Activated naive CD4-positive, alpha-beta T cell treated with Interleukin-2 at 50 U/mL for 16 hours (primary cell): ENCODE data around the gene ACADL.

Source experiments
- DNase-seq: peaks from one replicate; pipeline ENCODE4 v3.0.0-alpha.2; 2020

Gene ACADL

GRCh38 chr2:210224941-210225672 lies at the start of gene ACADL:
Gene ACADL (minus strand): TSS chr2:210225447. CDS start chr2:210225263, 184 bp downstream.
- DNase-seq, result no peak

GRCh38 chr2:210271300-210271699 lies 46.1 kb upstream of the ACADL start:
- DNase-seq, result no peak

- no peak for DNase-seq
Measured at GRCh38 chr2:210269148-210269547, 43.9 kb upstream of the ACADL start.

- no peak for DNase-seq
Measured at GRCh38 chr2:210268281-210268680, 43.0 kb upstream of the ACADL start.

GRCh38 chr2:210267698-210268097 lies 42.5 kb upstream of the ACADL start:
- DNase-seq, result no peak

GRCh38 chr2:210264282-210264681 lies 39.0 kb upstream of the ACADL start:
- no peak for DNase-seq

- DNase-seq, result no peak
Measured at GRCh38 chr2:210263841-210264240, 38.6 kb upstream of the ACADL start.

GRCh38 chr2:210262036-210262435 lies 36.8 kb upstream of the ACADL start:
- DNase-seq, result no peak

GRCh38 chr2:210259687-210260086 lies 34.4 kb upstream of the ACADL start:
- no peak for DNase-seq

- no peak for DNase-seq
Measured at GRCh38 chr2:210252699-210253606, 27.7 kb upstream of the ACADL start.

GRCh38 chr2:210250622-210251021 lies 25.4 kb upstream of the ACADL start:
- DNase-seq, result no peak

GRCh38 chr2:210233487-210233886 lies 8.2 kb upstream of the ACADL start:
- no peak for DNase-seq

GRCh38 chr2:210230984-210231383 lies 5.7 kb upstream of the ACADL start:
- no peak for DNase-seq

GRCh38 chr2:210230518-210230917 lies 5.3 kb upstream of the ACADL start:
- no peak for DNase-seq

- DNase-seq, result no peak
Measured at GRCh38 chr2:210228586-210228985, 3.3 kb upstream of the ACADL start.

- DNase-seq, result no peak
Measured at GRCh38 chr2:210227290-210228088, 2.2 kb upstream of the ACADL start.

GRCh38 chr2:210226223-210226622 lies 976 bp upstream of the ACADL start:
- DNase-seq, result no peak

GRCh38 chr2:210224591-210224940 lies 681 bp downstream of the ACADL start:
- no peak for DNase-seq

GRCh38 chr2:210215120-210215519 lies 10.1 kb downstream of the ACADL start:
- DNase-seq, result no peak

- no peak for DNase-seq
Measured at GRCh38 chr2:210210185-210210584, 15.1 kb downstream of the ACADL start.

GRCh38 chr2:210207929-210208328 lies 17.3 kb downstream of the ACADL start:
- no peak for DNase-seq

- no peak for DNase-seq
Measured at GRCh38 chr2:210203558-210203957, 21.7 kb downstream of the ACADL start.

GRCh38 chr2:210203147-210203546 lies 22.1 kb downstream of the ACADL start:
- no peak for DNase-seq
